SK-N-DZ (cell line): ENCODE data around the gene TRIM69. TPM values are rescaled to one million over a fixed set of nuclear protein-coding genes. Genes with fewer than 3 reads are reported as not detected.
"Not testable (repeated sequence)": the region's sequence is repeated elsewhere in the genome, so short reads cannot be mapped to it uniquely, and the experiment has no call there.

Experiments used
- DNase-seq: peaks from one replicate; pipeline ENCODE4 v3.0.0-alpha.2; 2015; ENCODE audit warnings: low spot score
- polyA plus RNA-seq, 2 experiments: library from polyadenylated mRNA; depleted of rRNA; stranded (reverse); fragments of >200 nt; gene quantifications; 2 replicates each; pipeline ENCODE4 v1.2.3, GENCODE V29; 2014

TRIM69 gene
- polyA plus RNA-seq (2014; cell fraction: cytosol; rRNA removed) = 11.1 and 11.5 TPM in 2 replicates
- polyA plus RNA-seq (2014; cell fraction: nucleus; rRNA removed) = 4.5 and 7.5 TPM in 2 replicates

GRCh38 chr15:44736181-44736765 is at the start of gene TRIM69:
Gene TRIM69 (plus strand): TSS chr15:44736528. CDS start chr15:44736705, 177 bp downstream.
- no peak for DNase-seq

- DNase-seq = not testable (repeated sequence)
These were observed 47.0 kb upstream of the TRIM69 start for GRCh38 chr15:44689318-44689717.

GRCh38 chr15:44690245-44690644 is 46.1 kb upstream of the TRIM69 start:
- DNase-seq = not testable (repeated sequence)

GRCh38 chr15:44692659-44693058 is 43.7 kb upstream of the TRIM69 start:
- no peak for DNase-seq

GRCh38 chr15:44694416-44694815 is 41.9 kb upstream of the TRIM69 start:
- no peak for DNase-seq

GRCh38 chr15:44695294-44695693 is 41.0 kb upstream of the TRIM69 start:
- peak; percentile 80 for DNase-seq

- no peak for DNase-seq
These were observed 39.3 kb upstream of the TRIM69 start for GRCh38 chr15:44697014-44697413.

GRCh38 chr15:44698641-44699040 is 37.7 kb upstream of the TRIM69 start:
- no peak for DNase-seq

GRCh38 chr15:44700676-44701075 is 35.7 kb upstream of the TRIM69 start:
- not testable (repeated sequence) for DNase-seq

GRCh38 chr15:44705986-44706385 is 30.3 kb upstream of the TRIM69 start:
- no peak for DNase-seq

- DNase-seq = no peak
These were observed 29.9 kb upstream of the TRIM69 start for GRCh38 chr15:44706401-44706800.

GRCh38 chr15:44706946-44707636 is 29.2 kb upstream of the TRIM69 start:
- no peak for DNase-seq

GRCh38 chr15:44710236-44711095 is 25.9 kb upstream of the TRIM69 start:
- no peak for DNase-seq

GRCh38 chr15:44711096-44711742 is 25.1 kb upstream of the TRIM69 start, which contains the start of the genes B2M and PATL2:
Gene B2M (plus strand): TSS chr15:44711517. CDS start chr15:44711547, 30 bp downstream.
Gene PATL2 (minus strand): TSS chr15:44711323. CDS start chr15:44676490, 34,833 bp downstream.
- DNase-seq = peak; percentile 96

- DNase-seq = peak; percentile 43
These were observed 24.5 kb upstream of the TRIM69 start for GRCh38 chr15:44711743-44712345.

- no peak for DNase-seq
These were observed 23.9 kb upstream of the TRIM69 start for GRCh38 chr15:44712346-44713005.

- peak; percentile 30 for DNase-seq
These were observed 23.0 kb upstream of the TRIM69 start for GRCh38 chr15:44713006-44713966.

GRCh38 chr15:44715142-44715796 is 21.1 kb upstream of the TRIM69 start:
- DNase-seq = no peak
